Mesenchymal stem cell (in vitro differentiated cells and primary cell): Measurements from ENCODE around the gene ZFPM1.

ENCODE experiments used
- DNase-seq: peaks from one replicate; pipeline ENCODE4 v3.0.0-alpha.2; 2013
- H2AFZ ChIP-seq: one replicate; pipeline ENCODE4 v1.6.1; 2013; ENCODE audit warnings: low read depth, mild to moderate bottlenecking, control low read depth, inconsistent platforms, low read length, moderate library complexity
- H2AK5ac ChIP-seq: 2 replicates; pipeline ENCODE4 v1.6.1; 2013; ENCODE audit warnings: low read length, moderate library complexity, mild to moderate bottlenecking, inconsistent platforms; ENCODE audit not compliant: severe bottlenecking
- H2BK120ac ChIP-seq: one replicate; pipeline ENCODE4 v1.6.1; 2013; ENCODE audit warnings: low read depth, mild to moderate bottlenecking, inconsistent platforms, low read length, moderate library complexity
- H2BK12ac ChIP-seq, 2 experiments: one replicate each; pipeline ENCODE4 v1.6.1; 2013; ENCODE audit warnings: inconsistent platforms in 2 of 2, low read length in 2 of 2, mild to moderate bottlenecking in 2 of 2, moderate library complexity in 2 of 2, control low read depth in 1 of 2
- H2BK15ac ChIP-seq: one replicate; pipeline ENCODE4 v1.6.1; 2013; ENCODE audit warnings: mild to moderate bottlenecking, low read depth, inconsistent platforms; ENCODE audit not compliant: poor library complexity, severe bottlenecking
- H2BK5ac ChIP-seq: 2 replicates; pipeline ENCODE4 v1.6.1; 2013; ENCODE audit warnings: low read depth, mild to moderate bottlenecking, low read length, control low read depth, inconsistent platforms; ENCODE audit not compliant: poor library complexity, severe bottlenecking
- H3K14ac ChIP-seq, 2 experiments: one replicate each; pipeline ENCODE4 v1.6.1; 2013; ENCODE audit warnings: inconsistent platforms in 2 of 2, low read length in 2 of 2, control low read depth in 1 of 2, mild to moderate bottlenecking in 1 of 2, moderate library complexity in 1 of 2
- H3K18ac ChIP-seq, 2 experiments: one replicate each; pipeline ENCODE4 v1.6.1; 2013; ENCODE audit warnings: inconsistent platforms in 2 of 2, low read length in 2 of 2, control low read depth in 1 of 2, low read depth in 1 of 2, mild to moderate bottlenecking in 1 of 2
- H3K23ac ChIP-seq, 2 experiments: one replicate each; pipeline ENCODE4 v1.6.1; 2013; ENCODE audit warnings: inconsistent platforms in 2 of 2, low read length in 2 of 2, mild to moderate bottlenecking in 2 of 2, moderate library complexity in 2 of 2, control low read depth in 1 of 2
- H3K27ac ChIP-seq: 2 replicates; pipeline ENCODE4 v1.5.1; 2013; ENCODE audit warnings: mild to moderate bottlenecking, moderate library complexity, low read length, control low read depth, inconsistent platforms; ENCODE audit not compliant: poor library complexity, severe bottlenecking
- H3K27me3 ChIP-seq, 2 experiments: 2 replicates each; pipeline versions ENCODE4 v1.6.1 to v1.7.0; 2013; ENCODE audit warnings: low read length in 2 of 2, mild to moderate bottlenecking in 2 of 2, moderate library complexity in 2 of 2, control low read depth in 1 of 2, inconsistent platforms in 1 of 2; ENCODE audit not compliant: control insufficient read depth in 1 of 2, insufficient read depth in 1 of 2
- H3K36me3 ChIP-seq, 2 experiments: 2 replicates each; pipeline versions ENCODE4 v1.6.1 to v1.7.0; 2013; ENCODE audit warnings: low read length in 2 of 2, control low read depth in 1 of 2, inconsistent platforms in 1 of 2, low read depth in 1 of 2, mild to moderate bottlenecking in 1 of 2; ENCODE audit not compliant: insufficient read depth in 2 of 2, control insufficient read depth in 1 of 2
- H3K4ac ChIP-seq, 2 experiments: one replicate each; pipeline ENCODE4 v1.6.1; 2013; ENCODE audit warnings: inconsistent platforms in 2 of 2, low read length in 2 of 2, mild to moderate bottlenecking in 2 of 2, moderate library complexity in 2 of 2, control low read depth in 1 of 2, low read depth in 1 of 2
- H3K4me1 ChIP-seq: 2 replicates; pipeline ENCODE4 v1.6.1; 2013; ENCODE audit warnings: low read depth, low read length, control low read depth; ENCODE audit not compliant: control insufficient read depth, insufficient read depth
- H3K4me2 ChIP-seq: 2 replicates; pipeline ENCODE4 v1.6.1; 2013; ENCODE audit warnings: low read length, mild to moderate bottlenecking, inconsistent platforms; ENCODE audit not compliant: poor library complexity, severe bottlenecking
- H3K4me3 ChIP-seq, 2 experiments: 2 replicates each; pipeline versions ENCODE4 v1.5.1 to v1.7.0; 2013; ENCODE audit warnings: low read length in 2 of 2, mild to moderate bottlenecking in 2 of 2, control low read depth in 1 of 2, low read depth in 1 of 2; ENCODE audit not compliant: insufficient read depth in 1 of 2
- H3K79me1 ChIP-seq: replicated peaks from 2 replicates; pipeline ENCODE4 v1.6.1; 2013; ENCODE audit warnings: mild to moderate bottlenecking, control low read depth, low read length, inconsistent platforms; ENCODE audit not compliant: poor library complexity, severe bottlenecking
- H3K9ac ChIP-seq: 2 replicates; pipeline ENCODE4 v1.7.0; 2013; ENCODE audit warnings: mild to moderate bottlenecking, low read length, moderate library complexity
- H3K9me3 ChIP-seq: 2 replicates; pipeline ENCODE4 v1.7.0; 2013; ENCODE audit warnings: mild to moderate bottlenecking, low read length; ENCODE audit not compliant: control insufficient read depth
- H4K8ac ChIP-seq: one replicate; pipeline ENCODE4 v1.6.1; 2013; ENCODE audit warnings: inconsistent platforms, mild to moderate bottlenecking, low read length, moderate library complexity
- H4K91ac ChIP-seq: one replicate; pipeline ENCODE4 v1.6.1; 2013; ENCODE audit warnings: mild to moderate bottlenecking, low read length, inconsistent platforms
- WGBS: methylation state at CpG from one replicate; pipeline ENCODE4 v1.1.7; 2013; ENCODE audit warnings: mixed read lengths; 5-methylcytosine and 5-hydroxymethylcytosine counted together

The ZFPM1 gene

GRCh38 chr16:88553739-88554138, 100.7 kb downstream of the ZFPM1 start:
- no peak overlapping the region for H3K4me3 ChIP-seq
- H3K4me2 ChIP-seq, result no peak overlapping the region
- no peak overlapping the region for H2BK15ac ChIP-seq
- H2AFZ ChIP-seq, result no peak overlapping the region
- no peak overlapping the region for H2BK120ac ChIP-seq
- H4K8ac ChIP-seq, result no peak overlapping the region
- H3K14ac ChIP-seq, result no peak overlapping the region
- H2BK12ac ChIP-seq, result no peak overlapping the region
- DNase-seq, result no peak
- no peaks in the 10 kb centered on the region for H3K9me3 ChIP-seq
- peaks cover 60 to 62% of the 10 kb centered on the region in 2 experiments for H3K27me3 ChIP-seq
- H3K36me3 ChIP-seq, result no peaks in the 10 kb centered on the region
- 92% methylated on average over 16 of the region's 16 CpGs for WGBS
- no peak overlapping the region for H3K4ac ChIP-seq
- H3K18ac ChIP-seq, result no peak overlapping the region
- H3K79me1 ChIP-seq, result no peaks in the 10 kb centered on the region
- no peak overlapping the region for H4K91ac ChIP-seq
- H3K23ac ChIP-seq, result no peak overlapping the region
- H3K27ac ChIP-seq, result no peak overlapping the region
- H3K9ac ChIP-seq, result no peak overlapping the region
- H3K4me1 ChIP-seq, result peaks cover 3% of the 10 kb centered on the region
- H2BK5ac ChIP-seq, result no peak overlapping the region
- no peak overlapping the region for H2AK5ac ChIP-seq

- no peak overlapping the region for H4K91ac ChIP-seq
- H3K4ac ChIP-seq, result no peak overlapping the region
- H2AK5ac ChIP-seq, result no peak overlapping the region
- H3K9me3 ChIP-seq, result no peaks in the 10 kb centered on the region
- peaks cover 56 to 67% of the 10 kb centered on the region in 2 experiments for H3K27me3 ChIP-seq
- no peaks in the 10 kb centered on the region for H3K79me1 ChIP-seq
- no peak overlapping the region for H4K8ac ChIP-seq
- DNase-seq, result no peak
- no peak overlapping the region for H3K27ac ChIP-seq
- H3K14ac ChIP-seq, result no peak overlapping the region
- H3K18ac ChIP-seq, result no peak overlapping the region
- H3K4me1 ChIP-seq, result peaks cover 3% of the 10 kb centered on the region
- H2BK5ac ChIP-seq, result no peak overlapping the region
- no peak overlapping the region for H3K23ac ChIP-seq
- 80% methylated on average over 10 of the region's 15 CpGs for WGBS
- no peak overlapping the region for H3K4me3 ChIP-seq
- H3K4me2 ChIP-seq, result no peak overlapping the region
- H2BK12ac ChIP-seq, result no peak overlapping the region
- H3K9ac ChIP-seq, result no peak overlapping the region
- no peak overlapping the region for H2BK15ac ChIP-seq
- H3K36me3 ChIP-seq, result no peaks in the 10 kb centered on the region
- no peak overlapping the region for H2BK120ac ChIP-seq
- H2AFZ ChIP-seq, result no peak overlapping the region
Measured at GRCh38 chr16:88554711-88555264, 101.7 kb downstream of the ZFPM1 start.

GRCh38 chr16:88556294-88556988, 103.4 kb downstream of the ZFPM1 start:
- Histone ChIP-seq H4K91ac (no peak overlapping the region), H3K14ac (no peak overlapping the region), H4K8ac (no peak overlapping the region), H3K9ac (no peak overlapping the region), H3K4me1 (peaks cover 2% of the 10 kb centered on the region), H3K79me1 (no peaks in the 10 kb centered on the region), H2BK120ac (no peak overlapping the region), H3K18ac (no peak overlapping the region), H2AFZ (no peak overlapping the region), H2BK5ac (no peak overlapping the region), H3K27me3 (peaks cover 52 to 79% of the 10 kb centered on the region in 2 experiments), H3K4me2 (no peak overlapping the region), H3K9me3 (no peaks in the 10 kb centered on the region), H3K4ac (no peak overlapping the region), H3K4me3 (no peak overlapping the region), H3K27ac (no peak overlapping the region), H2AK5ac (no peak overlapping the region), H2BK15ac (no peak overlapping the region), H2BK12ac (no peak overlapping the region), H3K23ac (no peak overlapping the region), H3K36me3 (no peaks in the 10 kb centered on the region)
- 82% methylated on average over 13 of the region's 15 CpGs for WGBS
- DNase-seq, result no peak

GRCh38 chr16:88558457-88559442, 105.7 kb downstream of the ZFPM1 start:
- Histone ChIP-seq H3K36me3 (no peaks in the 10 kb centered on the region), H2BK120ac (no peak overlapping the region), H3K4me3 (no peak overlapping the region), H3K23ac (peak overlapping the region in 1 of 2 experiments; percentile 27), H2BK5ac (no peak overlapping the region), H4K91ac (no peak overlapping the region), H3K27me3 (peaks cover 29 to 64% of the 10 kb centered on the region in 2 experiments), H2AK5ac (no peak overlapping the region), H3K4ac (no peak overlapping the region), H3K4me1 (peaks cover 2% of the 10 kb centered on the region), H3K27ac (no peak overlapping the region), H3K18ac (no peak overlapping the region), H3K79me1 (no peaks in the 10 kb centered on the region), H3K4me2 (no peak overlapping the region), H2BK12ac (no peak overlapping the region), H3K9ac (no peak overlapping the region), H3K9me3 (no peaks in the 10 kb centered on the region), H2BK15ac (no peak overlapping the region), H3K14ac (no peak overlapping the region), H2AFZ (no peak overlapping the region), H4K8ac (no peak overlapping the region)
- 70% methylated on average over 35 of the region's 45 CpGs for WGBS
- peak; percentile 69 for DNase-seq
